OCI-LY7 (cell line): ENCODE data around the gene RNF19B. TPM values are rescaled to one million over a fixed set of nuclear protein-coding genes. Genes with fewer than 3 reads are reported as not detected.

Experiments
- BruUV-seq: library from RNA; stranded (reverse); fragments of 400-500 nt; replicated peaks from 2 replicates; lab custom pipeline; 2021; lab: Mats Ljungman, UMichigan
- CTCF ChIA-PET: fragments of 300-600 bp; sonication (Branson Sonifier 250); formaldehyde crosslinking; loops from one replicate; lab custom pipeline; 2022; ENCODE audit warnings: antibody characterized with exemption; ENCODE audit not compliant: unreplicated experiment; lab: Charles Lee
- POLR2A ChIA-PET: fragments of 300-600 bp; sonication (Branson Sonifier 250); formaldehyde crosslinking; loops from one replicate; lab custom pipeline; 2022; ENCODE audit warnings: antibody characterized with exemption; lab: Charles Lee
- DNase-seq: peaks from one replicate; pipeline ENCODE4 v3.0.0-alpha.2; 2015; ENCODE audit warnings: low spot score
- H2AFZ ChIP-seq: fragments of 200-600 bp; sonication (generic), shearing (Covaris generic); 2 replicates; pipeline ENCODE4 v1.6.1; 2014; ENCODE audit warnings: mild to moderate bottlenecking, antibody characterized with exemption, low read length, moderate library complexity
- H3K27ac ChIP-seq: fragments of 200-600 bp; sonication (generic); 2 replicates; pipeline ENCODE4 v1.5.1; 2014; ENCODE audit warnings: mixed run types, low read depth, mild to moderate bottlenecking, moderate library complexity, low read length, inconsistent platforms; ENCODE audit not compliant: poor library complexity, severe bottlenecking
- H3K36me3 ChIP-seq: fragments of 200-600 bp; sonication (generic); 2 replicates; pipeline ENCODE4 v1.6.1; 2014; ENCODE audit warnings: mild to moderate bottlenecking, antibody characterized with exemption, low read length, moderate library complexity, mixed read lengths; ENCODE audit not compliant: insufficient read depth
- H3K4me1 ChIP-seq: fragments of 200-600 bp; sonication (generic); 2 replicates; pipeline ENCODE4 v1.5.1; 2014; ENCODE audit warnings: mild to moderate bottlenecking, low read length; ENCODE audit not compliant: insufficient read depth, poor library complexity, severe bottlenecking
- H3K4me2 ChIP-seq: fragments of 200-600 bp; sonication (generic); 2 replicates; pipeline ENCODE4 v1.6.1; 2014; ENCODE audit warnings: mild to moderate bottlenecking, low read length
- H3K4me3 ChIP-seq: fragments of 200-600 bp; sonication (generic); 2 replicates; pipeline ENCODE4 v1.5.1; 2014; ENCODE audit warnings: mild to moderate bottlenecking, low read depth, low read length; ENCODE audit not compliant: poor library complexity, severe bottlenecking
- H3K79me2 ChIP-seq: fragments of 200-600 bp; sonication (generic); 2 replicates; pipeline ENCODE4 v1.6.1; 2016; ENCODE audit warnings: low read depth, mild to moderate bottlenecking, low read length, moderate library complexity, mixed read lengths; ENCODE audit not compliant: insufficient read depth
- H3K9me2 ChIP-seq: fragments of 200-600 bp; sonication (generic); 2 replicates; pipeline ENCODE4 v1.6.1; 2016; ENCODE audit warnings: mild to moderate bottlenecking, low read length, mixed read lengths; ENCODE audit not compliant: insufficient read depth
- H3K9me3 ChIP-seq: fragments of 200-600 bp; sonication (generic); 2 replicates; pipeline ENCODE4 v1.6.1; 2014; ENCODE audit warnings: mild to moderate bottlenecking, mixed run types, low read length, mixed read lengths
- H4K20me1 ChIP-seq: fragments of 200-600 bp; sonication (generic); 2 replicates; pipeline ENCODE4 v1.6.1; 2014; ENCODE audit warnings: mild to moderate bottlenecking, antibody characterized with exemption, low read length, moderate library complexity, mixed read lengths; ENCODE audit not compliant: insufficient read depth
- CTCF ChIP-seq: fragments of 200-600 bp; sonication (generic); conservative IDR thresholded peaks from 2 replicates; pipeline ENCODE4 v1.5.1; 2014; ENCODE audit warnings: mild to moderate bottlenecking, antibody characterized with exemption, low read length, moderate library complexity, mixed read lengths
- EZH2phosphoT487 ChIP-seq: fragments of 200-600 bp; sonication (generic); IDR thresholded peaks from 2 replicates; pipeline ENCODE4 v1.6.1; 2018; ENCODE audit warnings: low read depth, borderline replicate concordance, mild to moderate bottlenecking, mixed run types, antibody characterized with exemption, low read length, moderate library complexity, mixed read lengths
- intact Hi-C: fragments of 100-400 bp; cut with micrococcal nuclease; formaldehyde crosslinking; loops from one replicate; pipeline ENCODE4 v1.10.0; 2022; ENCODE audit not compliant: unreplicated experiment
- total RNA-seq, 2 experiments: library from RNA; depleted of rRNA in 1 of 2; stranded (reverse); fragments of >200 nt in 1 of 2; shearing (Covaris generic) in 1 of 2; gene quantifications; 2 replicates each; pipeline ENCODE4 v1.2.3, GENCODE V29; 2014 to 2022

Gene RNF19B
- total RNA-seq, 2 experiments from 2014 or later = 23.0 to 36.8 TPM

- H2AFZ ChIP-seq = no peak overlapping the region
- H3K9me3 ChIP-seq = no peaks in the 10 kb centered on the region
- H3K27ac ChIP-seq = no peak overlapping the region
- H3K36me3 ChIP-seq = no peaks in the 10 kb centered on the region
- ChIA-PET CTCF (interaction anchor here (0.6 kb wide), 1 partner anchor 190 kb away, joined by 3 read pairs; no protein-coding TSS in a partner anchor), POLR2A (interaction anchor here (0.6 kb wide), 1 partner anchor 71 kb away, joined by 3 read pairs; no protein-coding TSS in a partner anchor)
- H3K79me2 ChIP-seq = no peaks in the 10 kb centered on the region
- no peak overlapping the region for H3K4me3 ChIP-seq
- H3K4me1 ChIP-seq = peaks cover 4% of the 10 kb centered on the region
- no TSS peak for BruUV-seq
- no peak overlapping the region for H3K4me2 ChIP-seq
- intact Hi-C loops = no loop called here
- no peak for DNase-seq
- H4K20me1 ChIP-seq = no peaks in the 10 kb centered on the region
- TF ChIP-seq CTCF (no peak), EZH2phosphoT487 (no peak)
- no peaks in the 10 kb centered on the region for H3K9me2 ChIP-seq
These were observed 74.8 kb downstream of the RNF19B start for GRCh38 chr1:32889731-32890278.

GRCh38 chr1:32888677-32889420 lies 75.8 kb downstream of the RNF19B start:
- Histone ChIP-seq H3K4me1 (peaks cover 4% of the 10 kb centered on the region), H3K4me2 (no peak overlapping the region), H3K9me2 (no peaks in the 10 kb centered on the region), H4K20me1 (no peaks in the 10 kb centered on the region), H2AFZ (no peak overlapping the region), H3K4me3 (no peak overlapping the region), H3K36me3 (no peaks in the 10 kb centered on the region), H3K9me3 (no peaks in the 10 kb centered on the region), H3K27ac (no peak overlapping the region), H3K79me2 (no peaks in the 10 kb centered on the region)
- no peak for TF ChIP-seq EZH2phosphoT487
- TF ChIP-seq CTCF = no peak
- DNase-seq = no peak
- intact Hi-C loops = no loop called here
- CTCF ChIA-PET = no interaction called here
- POLR2A ChIA-PET = interaction anchor here (0.6 kb wide), 1 partner anchor 157 kb away, joined by 5 read pairs; no protein-coding TSS in a partner anchor
- no TSS peak for BruUV-seq

- BruUV-seq = no TSS peak
- Histone ChIP-seq H4K20me1 (no peaks in the 10 kb centered on the region), H3K9me3 (no peaks in the 10 kb centered on the region), H3K4me3 (no peak overlapping the region), H3K4me1 (peaks cover 4% of the 10 kb centered on the region), H3K36me3 (no peaks in the 10 kb centered on the region), H3K9me2 (no peaks in the 10 kb centered on the region), H3K79me2 (no peaks in the 10 kb centered on the region), H2AFZ (no peak overlapping the region), H3K27ac (no peak overlapping the region), H3K4me2 (no peak overlapping the region)
- DNase-seq = no peak
- TF ChIP-seq EZH2phosphoT487 (no peak), CTCF (no peak)
- CTCF ChIA-PET = no interaction called here
- POLR2A ChIA-PET = interaction anchor here (0.6 kb wide), 1 partner anchor 157 kb away, joined by 5 read pairs; no protein-coding TSS in a partner anchor
- intact Hi-C loops = no loop called here
These were observed 76.5 kb downstream of the RNF19B start for GRCh38 chr1:32888134-32888533.
